Loucy (cell line): ENCODE data around the gene NFKBIB.

Source experiments
- EZH2phosphoT487 ChIP-seq: fragments of 200-600 bp; IDR thresholded peaks from 2 replicates; pipeline ENCODE4 v1.6.1; 2018; ENCODE audit warnings: antibody characterized with exemption, mild to moderate bottlenecking, moderate library complexity, borderline replicate concordance
- TF ChIP-seq, protein P1 (sequence below): fragments of 200-600 bp; sonication (generic); conservative IDR thresholded peaks from 2 replicates; pipeline ENCODE4 v1.5.1; 2014; ENCODE audit warnings: mild to moderate bottlenecking, antibody characterized with exemption, low read length

DNA sequence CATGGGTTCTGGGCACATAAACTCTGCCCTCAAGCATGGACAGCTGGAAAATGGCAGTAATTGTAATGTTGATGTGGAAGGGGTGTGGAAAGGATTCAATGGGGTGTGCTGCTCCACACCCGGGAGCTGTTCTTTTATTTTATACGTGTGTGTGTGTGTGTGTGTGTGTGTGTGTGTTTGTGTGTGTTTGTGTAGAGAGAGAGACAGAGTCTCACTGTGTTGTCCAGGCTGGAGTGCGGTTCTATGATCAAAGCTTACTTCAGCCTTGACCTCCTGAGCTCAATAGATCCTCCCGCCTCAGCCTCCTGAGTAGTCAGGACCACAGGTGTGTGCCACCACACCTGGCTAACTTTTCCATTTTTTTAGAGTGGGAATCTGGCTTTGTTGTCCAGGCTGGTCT lies 33.8 kb downstream of the NFKBIB start:
- TF ChIP-seq, protein P1, sequence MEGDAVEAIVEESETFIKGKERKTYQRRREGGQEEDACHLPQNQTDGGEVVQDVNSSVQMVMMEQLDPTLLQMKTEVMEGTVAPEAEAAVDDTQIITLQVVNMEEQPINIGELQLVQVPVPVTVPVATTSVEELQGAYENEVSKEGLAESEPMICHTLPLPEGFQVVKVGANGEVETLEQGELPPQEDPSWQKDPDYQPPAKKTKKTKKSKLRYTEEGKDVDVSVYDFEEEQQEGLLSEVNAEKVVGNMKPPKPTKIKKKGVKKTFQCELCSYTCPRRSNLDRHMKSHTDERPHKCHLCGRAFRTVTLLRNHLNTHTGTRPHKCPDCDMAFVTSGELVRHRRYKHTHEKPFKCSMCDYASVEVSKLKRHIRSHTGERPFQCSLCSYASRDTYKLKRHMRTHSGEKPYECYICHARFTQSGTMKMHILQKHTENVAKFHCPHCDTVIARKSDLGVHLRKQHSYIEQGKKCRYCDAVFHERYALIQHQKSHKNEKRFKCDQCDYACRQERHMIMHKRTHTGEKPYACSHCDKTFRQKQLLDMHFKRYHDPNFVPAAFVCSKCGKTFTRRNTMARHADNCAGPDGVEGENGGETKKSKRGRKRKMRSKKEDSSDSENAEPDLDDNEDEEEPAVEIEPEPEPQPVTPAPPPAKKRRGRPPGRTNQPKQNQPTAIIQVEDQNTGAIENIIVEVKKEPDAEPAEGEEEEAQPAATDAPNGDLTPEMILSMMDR, result no peak
- no peak for TF ChIP-seq EZH2phosphoT487
